Endothelial cell of umbilical vein (primary cell): ENCODE measurements around the gene PRDM10. TPM values are rescaled to one million over a fixed set of nuclear protein-coding genes. Genes with fewer than 3 reads are reported as not detected.

Experiments
- BruUV-seq: library from RNA; stranded (reverse); fragments of 400-500 nt; replicated peaks from 2 replicates; lab custom pipeline; 2021; lab: Mats Ljungman, UMichigan
- CTCF ChIA-PET: fragments of 300-600, 350-600 bp; sonication (Branson Sonifier 250); formaldehyde crosslinking; loops from one replicate; lab custom pipeline; 2021; ENCODE audit warnings: antibody characterized with exemption, inconsistent platforms; lab: Charles Lee
- POLR2A ChIA-PET: fragments of 300-600, 350-600 bp; sonication (Branson Sonifier 250); formaldehyde crosslinking; loops from one replicate; lab custom pipeline; 2021; ENCODE audit warnings: antibody characterized with exemption, inconsistent platforms; lab: Charles Lee
- DNase-seq: peaks from one replicate; pipeline ENCODE4 v3.0.0-alpha.2; 2011; ENCODE audit warnings: low read depth, low spot score
- FAIRE-seq: peaks from 2 replicates; lab custom pipeline; 2011; peaks lifted over from hg19 to GRCh38; lab: Jason Lieb, UNC
- H2AFZ ChIP-seq: 2 replicates; pipeline ENCODE4 v1.6.0; 2012; ENCODE audit warnings: low read depth, low read length, control low read depth, inconsistent platforms
- H3K27ac ChIP-seq: 2 replicates; pipeline ENCODE4 v1.5.1; 2011; ENCODE audit warnings: low read depth, mild to moderate bottlenecking, control low read depth, low read length, moderate library complexity; ENCODE audit not compliant: insufficient read depth
- H3K27me3 ChIP-seq, 2 experiments: 2 replicates each; pipeline versions ENCODE4 v1.6.0 to v1.6.1; 2011; ENCODE audit warnings: low read length in 2 of 2, mixed read lengths in 1 of 2; ENCODE audit not compliant: control insufficient read depth in 2 of 2, insufficient read depth in 2 of 2
- H3K36me3 ChIP-seq, 2 experiments: 2 replicates in 1 of 2; 3 replicates in 1 of 2; pipeline ENCODE4 v1.5.1; 2011; ENCODE audit warnings: low read length in 2 of 2, mild to moderate bottlenecking in 1 of 2, moderate library complexity in 1 of 2; ENCODE audit not compliant: control insufficient read depth in 2 of 2, insufficient read depth in 2 of 2; ENCODE audit errors: extremely low read depth in 1 of 2
- H3K4me1 ChIP-seq: 3 replicates; pipeline ENCODE4 v1.5.1; 2011; ENCODE audit warnings: mild to moderate bottlenecking, low read length; ENCODE audit not compliant: control insufficient read depth, insufficient read depth; ENCODE audit errors: extremely low read depth
- H3K4me2 ChIP-seq: 2 replicates; pipeline ENCODE4 v1.6.1; 2011; ENCODE audit warnings: low read length, control low read depth, mixed read lengths; ENCODE audit not compliant: insufficient read depth
- H3K4me3 ChIP-seq, 3 experiments: fragments of 200-600 bp in 1 of 3; sonication (generic), shearing (Covaris generic) in 1 of 3; replicated peaks in 1 of 3; 2 replicates each; pipeline ENCODE4 v1.5.1; 2011 to 2016; ENCODE audit warnings: control low read depth in 3 of 3, low read length in 3 of 3, mild to moderate bottlenecking in 2 of 3, inconsistent platforms in 1 of 3, low read depth in 1 of 3, moderate library complexity in 1 of 3; ENCODE audit not compliant: insufficient read depth in 1 of 3
- H3K79me2 ChIP-seq: 2 replicates; pipeline ENCODE4 v1.6.0; 2012; ENCODE audit warnings: low read length, inconsistent platforms; ENCODE audit not compliant: control insufficient read depth, insufficient read depth
- H3K9ac ChIP-seq: replicated peaks from 2 replicates; pipeline ENCODE3; 2011; ENCODE audit warnings: low read length, control low read depth; ENCODE audit not compliant: insufficient read depth; ENCODE audit errors: extremely low read depth
- H3K9me1 ChIP-seq: replicated peaks from 3 replicates; pipeline ENCODE4 v1.6.0; 2011; ENCODE audit warnings: mild to moderate bottlenecking, low read length; ENCODE audit not compliant: control insufficient read depth, insufficient read depth; ENCODE audit errors: extremely low read depth
- H3K9me3 ChIP-seq: replicated peaks from 2 replicates; pipeline ENCODE4 v1.5.1; 2012; ENCODE audit warnings: low read length, inconsistent platforms; ENCODE audit not compliant: control insufficient read depth, insufficient read depth
- H4K20me1 ChIP-seq: replicated peaks from 2 replicates; pipeline ENCODE3; 2011; ENCODE audit warnings: mild to moderate bottlenecking, low read length; ENCODE audit not compliant: control insufficient read depth, insufficient read depth; ENCODE audit errors: extremely low read depth
- EZH2 ChIP-seq: IDR thresholded peaks from 2 replicates; pipeline ENCODE4 v1.6.1; 2012; ENCODE audit warnings: borderline replicate concordance, low read depth, mild to moderate bottlenecking, moderate library complexity, low read length, inconsistent platforms; ENCODE audit not compliant: severe bottlenecking
- FOS ChIP-seq: IDR thresholded peaks from 2 replicates; pipeline ENCODE4 v1.6.1; 2011; ENCODE audit warnings: mild to moderate bottlenecking, low read length, moderate library complexity, borderline replicate concordance; ENCODE audit not compliant: insufficient read depth
- GATA2 ChIP-seq: IDR thresholded peaks from 2 replicates; pipeline ENCODE4 v1.7.0; 2011; ENCODE audit warnings: low read depth, mild to moderate bottlenecking, moderate library complexity, mixed read lengths, low read length; ENCODE audit not compliant: insufficient read length, insufficient read depth
- JUN ChIP-seq: IDR thresholded peaks from 2 replicates; pipeline ENCODE4 v1.6.1; 2011; ENCODE audit warnings: borderline replicate concordance, low read depth; ENCODE audit not compliant: insufficient read length, insufficient read depth
- MYC ChIP-seq: IDR thresholded peaks from one replicate; pipeline ENCODE4 v1.6.1; 2011; ENCODE audit warnings: mild to moderate bottlenecking, low read depth, low read length
- POLR2A ChIP-seq: IDR thresholded peaks from 2 replicates; pipeline ENCODE4 v1.6.1; 2012; ENCODE audit warnings: low read depth, mild to moderate bottlenecking, control low read depth, low read length
- POLR2AphosphoS5 ChIP-seq: IDR thresholded peaks from 2 replicates; pipeline ENCODE4 v1.6.1; 2012; ENCODE audit warnings: low read depth, mild to moderate bottlenecking, control low read depth, low read length, moderate library complexity; ENCODE audit not compliant: insufficient read depth
- dilution Hi-C: fragments of 300-500 bp; cut with MboI; formaldehyde crosslinking; loops from one replicate; pipeline ENCODE4 v1.15.0; 2019; ENCODE audit warnings: low sequenced_read_pairs; ENCODE audit not compliant: extremely low pct_ligation_motif_present
- intact Hi-C: fragments of 100-400 bp; cut with micrococcal nuclease; formaldehyde crosslinking; loops from one replicate; pipeline ENCODE4 v1.10.0; 2022
- polyA plus RNA-seq, 4 experiments: library from polyadenylated mRNA; depleted of rRNA in 3 of 4; stranded (reverse) in 3 of 4; unstranded in 1 of 4; fragments of >200 nt; gene quantifications; 2 replicates each; pipeline versions ENCODE4 v1.2.1 to v1.2.3, GENCODE V29; 2011 to 2012; ENCODE audit warnings: missing spikeins in 1 of 4
- total RNA-seq: library from RNA; stranded (reverse); gene quantifications from 2 replicates; pipeline ENCODE4 v1.2.3, GENCODE V29; 2021
- TF ChIP-seq, protein P1 (sequence below): IDR thresholded peaks from 2 replicates; pipeline ENCODE4 v1.6.1; 2011; ENCODE audit not compliant: insufficient read depth, insufficient read length
- TF ChIP-seq, protein P2 (sequence below), 2 donors: IDR thresholded peaks; 1 replicate in 1 of 2; 2 replicates in 1 of 2; pipeline ENCODE4 v1.5.1; 2011; ENCODE audit warnings: low read length in 2 of 2, mild to moderate bottlenecking in 2 of 2, moderate library complexity in 2 of 2, control low read depth in 1 of 2, inconsistent platforms in 1 of 2, low read depth in 1 of 2; ENCODE audit not compliant: insufficient read depth in 1 of 2; ENCODE audit errors: extremely low read depth in 1 of 2

The PRDM10 gene
- total and polyA plus RNA-seq, 2 donors (not counting 3 experiments of a cell fraction or from before 2014, with no cell fraction given) = 9.6 to 13.0 TPM

DNA sequence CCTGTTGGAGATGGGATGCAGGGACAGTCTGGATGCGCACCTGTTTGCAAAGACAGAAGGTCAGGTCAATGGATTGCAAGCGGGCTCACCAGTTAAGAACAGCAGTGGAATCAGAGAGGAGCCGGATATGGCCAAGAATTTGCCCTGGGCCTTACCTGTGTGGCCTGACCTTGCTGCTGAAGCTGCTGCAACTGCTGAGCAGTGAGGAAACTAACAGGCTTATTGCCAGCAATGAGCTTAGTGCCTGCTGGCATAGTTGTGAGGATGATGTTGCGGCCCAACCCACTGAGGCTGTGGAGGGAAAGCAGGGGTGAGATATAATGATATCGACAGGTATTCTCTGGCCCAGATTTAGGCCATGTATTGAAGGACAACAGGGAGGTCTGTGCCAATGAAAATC, 137.8 kb downstream of the PRDM10 start:
- H3K9me1 ChIP-seq = no peaks in the 10 kb centered on the region
- no peak overlapping the region for H3K9ac ChIP-seq
- dilution Hi-C loops (no loop called here), intact Hi-C loops (no loop called here)
- H4K20me1 ChIP-seq = no peaks in the 10 kb centered on the region
- no peaks in the 10 kb centered on the region for H3K79me2 ChIP-seq
- H3K27ac ChIP-seq = no peak overlapping the region
- DNase-seq = no peak
- POLR2A ChIA-PET = no interaction called here
- no peak for FAIRE-seq
- peaks cover 9% of the 10 kb centered on the region for H3K4me1 ChIP-seq
- H3K36me3 ChIP-seq = peaks cover 8 to 31% of the 10 kb centered on the region in 2 experiments
- no TSS peak for BruUV-seq
- no peaks in the 10 kb centered on the region for H3K9me3 ChIP-seq
- CTCF ChIA-PET = interaction anchor here (0.8 to 1.3 kb wide), 3 partner anchors 11 to 98 kb away, joined by 3 to 4 read pairs (median 4); no protein-coding TSS in a partner anchor
- H2AFZ ChIP-seq = no peak overlapping the region
- no peaks in the 10 kb centered on the region for H3K27me3 ChIP-seq
- no peak overlapping the region for H3K4me3 ChIP-seq
- H3K4me2 ChIP-seq = no peak overlapping the region
- TF ChIP-seq, protein P1, sequence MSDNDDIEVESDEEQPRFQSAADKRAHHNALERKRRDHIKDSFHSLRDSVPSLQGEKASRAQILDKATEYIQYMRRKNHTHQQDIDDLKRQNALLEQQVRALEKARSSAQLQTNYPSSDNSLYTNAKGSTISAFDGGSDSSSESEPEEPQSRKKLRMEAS = no peak
- no peak for TF ChIP-seq POLR2AphosphoS5
- TF ChIP-seq GATA2 = no peak
- TF ChIP-seq, protein P2, sequence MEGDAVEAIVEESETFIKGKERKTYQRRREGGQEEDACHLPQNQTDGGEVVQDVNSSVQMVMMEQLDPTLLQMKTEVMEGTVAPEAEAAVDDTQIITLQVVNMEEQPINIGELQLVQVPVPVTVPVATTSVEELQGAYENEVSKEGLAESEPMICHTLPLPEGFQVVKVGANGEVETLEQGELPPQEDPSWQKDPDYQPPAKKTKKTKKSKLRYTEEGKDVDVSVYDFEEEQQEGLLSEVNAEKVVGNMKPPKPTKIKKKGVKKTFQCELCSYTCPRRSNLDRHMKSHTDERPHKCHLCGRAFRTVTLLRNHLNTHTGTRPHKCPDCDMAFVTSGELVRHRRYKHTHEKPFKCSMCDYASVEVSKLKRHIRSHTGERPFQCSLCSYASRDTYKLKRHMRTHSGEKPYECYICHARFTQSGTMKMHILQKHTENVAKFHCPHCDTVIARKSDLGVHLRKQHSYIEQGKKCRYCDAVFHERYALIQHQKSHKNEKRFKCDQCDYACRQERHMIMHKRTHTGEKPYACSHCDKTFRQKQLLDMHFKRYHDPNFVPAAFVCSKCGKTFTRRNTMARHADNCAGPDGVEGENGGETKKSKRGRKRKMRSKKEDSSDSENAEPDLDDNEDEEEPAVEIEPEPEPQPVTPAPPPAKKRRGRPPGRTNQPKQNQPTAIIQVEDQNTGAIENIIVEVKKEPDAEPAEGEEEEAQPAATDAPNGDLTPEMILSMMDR (IDR thresholded peaks at IDR 0.05; ENCODE audit: extremely low read depth in 1 of 2, insufficient read depth in 1 of 2, low read depth in 1 of 2, low read length in 2 of 2) = no peak
- no peak for TF ChIP-seq POLR2A
- no peak for TF ChIP-seq MYC
- TF ChIP-seq FOS = no peak
- TF ChIP-seq JUN = no peak
- TF ChIP-seq EZH2 = no peak
